Hippocampal formation (tissue), 2 donors: ENCODE data around the gene SORD.
"Not testable (repeated sequence)": the region's sequence is repeated elsewhere in the genome, so short reads cannot be mapped to it uniquely, and the experiment has no call there.

Experiments used
- DNase-seq, 2 donors: peaks; one replicate each; lab custom pipeline; 2025; lab: John Stamatoyannopoulos, UW

SORD gene

GRCh38 chr15:45024649-45025048 lies 1.7 kb downstream of the SORD start:
- not testable (repeated sequence) for DNase-seq

- not testable (repeated sequence) for DNase-seq
Observed at GRCh38 chr15:45025627-45026026, 2.6 kb downstream of the SORD start.

- DNase-seq, result no peak
Observed at GRCh38 chr15:45026651-45027190, 3.7 kb downstream of the SORD start.

- no peak for DNase-seq
Observed at GRCh38 chr15:45027220-45027619, 4.2 kb downstream of the SORD start.

- DNase-seq, result no peak
Observed at GRCh38 chr15:45030743-45031142, 7.7 kb downstream of the SORD start.

- not testable (repeated sequence) for DNase-seq
Observed at GRCh38 chr15:45031522-45032028, 8.6 kb downstream of the SORD start.

GRCh38 chr15:45032501-45032900 lies 9.5 kb downstream of the SORD start:
- DNase-seq, result not testable (repeated sequence)

- not testable (repeated sequence) for DNase-seq
Observed at GRCh38 chr15:45034087-45034486, 11.1 kb downstream of the SORD start.

GRCh38 chr15:45034600-45035375 lies 11.8 kb downstream of the SORD start:
- DNase-seq, result not testable (repeated sequence)

GRCh38 chr15:45036812-45037781 lies 14.1 kb downstream of the SORD start:
- DNase-seq, result peak; percentile 62 to 69

GRCh38 chr15:45037936-45038335 lies 14.9 kb downstream of the SORD start:
- DNase-seq, result no peak

- DNase-seq, result not testable (repeated sequence)
Observed at GRCh38 chr15:45040396-45040795, 17.4 kb downstream of the SORD start.

- not testable (repeated sequence) for DNase-seq
Observed at GRCh38 chr15:45041538-45041937, 18.5 kb downstream of the SORD start.

- DNase-seq, result not testable (repeated sequence)
Observed at GRCh38 chr15:45042859-45043258, 19.9 kb downstream of the SORD start.

- DNase-seq, result not testable (repeated sequence)
Observed at GRCh38 chr15:45044270-45044669, 21.3 kb downstream of the SORD start.

GRCh38 chr15:45048449-45048793 lies 25.4 kb downstream of the SORD start:
- not testable (repeated sequence) for DNase-seq

GRCh38 chr15:45048794-45049631 lies 26.0 kb downstream of the SORD start:
- DNase-seq, result peak; percentile 16 to 23

- DNase-seq, result no peak
Observed at GRCh38 chr15:45050587-45050986, 27.6 kb downstream of the SORD start.

- not testable (repeated sequence) for DNase-seq
Observed at GRCh38 chr15:45052676-45053075, 29.7 kb downstream of the SORD start.

GRCh38 chr15:45058690-45059675 lies 36.0 kb downstream of the SORD start:
- DNase-seq, result not testable (repeated sequence)
